ENCODE data around the gene TFEB.
A peak's percentile ranks its signal among the peaks of the same experiment; 100 is the strongest.

TFEB gene

DNA sequence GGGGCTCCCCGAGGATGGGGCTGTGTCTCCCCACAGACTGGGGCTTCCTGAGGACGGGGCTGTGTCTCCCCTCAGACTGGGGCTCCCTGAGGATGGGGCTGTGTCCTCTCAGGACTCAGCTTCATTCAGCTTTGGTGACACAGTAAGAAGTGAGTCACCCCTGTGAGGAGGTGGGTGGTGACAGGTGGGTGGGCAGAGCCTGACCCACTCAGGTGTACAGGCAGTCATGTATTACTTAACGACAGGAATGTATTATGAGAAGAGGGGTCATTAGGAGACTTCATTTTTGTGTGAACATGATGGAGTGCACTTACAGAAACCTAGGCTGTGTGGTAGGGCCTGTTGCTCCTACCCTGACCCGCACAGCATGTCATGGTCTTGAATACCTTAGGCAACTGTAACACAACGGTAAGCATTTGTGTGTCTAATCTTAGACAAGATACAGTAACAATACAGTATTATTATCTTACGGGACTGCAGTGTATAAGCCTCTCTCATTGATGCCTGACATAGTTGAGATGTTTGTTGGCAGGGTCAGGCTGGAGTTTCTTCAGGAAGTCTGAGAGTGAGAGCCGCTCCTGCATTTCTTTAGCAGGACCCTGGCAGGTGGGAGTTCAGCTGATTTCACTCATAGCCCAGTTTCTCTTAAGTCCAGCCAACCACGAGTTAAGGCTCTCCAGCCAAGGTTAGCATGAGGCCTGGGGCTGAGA lies 22.7 kb upstream of the TFEB start:
- peak overlapping the region; percentile 25 to 31 (median 25) for H3K27ac Mint-ChIP-seq
- no peak overlapping the region for H3K4me3 Mint-ChIP-seq
- H3K9me3 Mint-ChIP-seq, result no peaks in the 10 kb centered on the region
- peaks cover 12% of the 10 kb centered on the region for H3K4me1 Mint-ChIP-seq
- TF ChIP-seq, protein P1, sequence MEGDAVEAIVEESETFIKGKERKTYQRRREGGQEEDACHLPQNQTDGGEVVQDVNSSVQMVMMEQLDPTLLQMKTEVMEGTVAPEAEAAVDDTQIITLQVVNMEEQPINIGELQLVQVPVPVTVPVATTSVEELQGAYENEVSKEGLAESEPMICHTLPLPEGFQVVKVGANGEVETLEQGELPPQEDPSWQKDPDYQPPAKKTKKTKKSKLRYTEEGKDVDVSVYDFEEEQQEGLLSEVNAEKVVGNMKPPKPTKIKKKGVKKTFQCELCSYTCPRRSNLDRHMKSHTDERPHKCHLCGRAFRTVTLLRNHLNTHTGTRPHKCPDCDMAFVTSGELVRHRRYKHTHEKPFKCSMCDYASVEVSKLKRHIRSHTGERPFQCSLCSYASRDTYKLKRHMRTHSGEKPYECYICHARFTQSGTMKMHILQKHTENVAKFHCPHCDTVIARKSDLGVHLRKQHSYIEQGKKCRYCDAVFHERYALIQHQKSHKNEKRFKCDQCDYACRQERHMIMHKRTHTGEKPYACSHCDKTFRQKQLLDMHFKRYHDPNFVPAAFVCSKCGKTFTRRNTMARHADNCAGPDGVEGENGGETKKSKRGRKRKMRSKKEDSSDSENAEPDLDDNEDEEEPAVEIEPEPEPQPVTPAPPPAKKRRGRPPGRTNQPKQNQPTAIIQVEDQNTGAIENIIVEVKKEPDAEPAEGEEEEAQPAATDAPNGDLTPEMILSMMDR (IDR thresholded peaks at IDR 0.05; ENCODE audit: unreplicated experiment in 3 of 3), result no peak
- H3K36me3 Mint-ChIP-seq (ENCODE audit: low read depth), result no peaks in the 10 kb centered on the region
- peaks cover 10% of the 10 kb centered on the region for H3K27me3 Mint-ChIP-seq (ENCODE audit: low read depth)

DNA sequence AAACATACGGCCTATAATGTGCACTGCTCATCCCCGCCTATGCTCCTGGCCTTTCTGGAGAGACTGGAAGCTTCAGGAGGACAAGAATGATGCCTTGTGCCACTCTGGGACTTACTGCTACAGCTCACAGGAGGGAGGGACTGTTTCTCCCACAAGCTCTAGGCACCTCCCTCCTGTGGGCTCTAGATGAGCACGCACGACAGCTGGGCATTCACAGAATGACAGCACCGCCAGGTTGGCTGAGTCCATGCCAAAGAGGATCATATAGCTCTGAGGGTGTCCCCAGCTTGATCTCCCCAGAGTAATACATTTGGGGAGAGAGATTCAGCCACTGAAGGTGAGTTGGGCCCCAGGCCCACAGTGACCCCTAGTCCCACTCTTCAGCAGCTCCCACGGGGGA lies 21.9 kb upstream of the TFEB start:
- H3K36me3 Mint-ChIP-seq (ENCODE audit: low read depth), result no peaks in the 10 kb centered on the region
- peaks cover 12% of the 10 kb centered on the region for H3K4me1 Mint-ChIP-seq
- H3K27me3 Mint-ChIP-seq (ENCODE audit: low read depth), result peaks cover 10% of the 10 kb centered on the region
- H3K27ac Mint-ChIP-seq, result no peak overlapping the region
- H3K4me3 Mint-ChIP-seq, result no peak overlapping the region
- TF ChIP-seq, protein P1 (IDR thresholded peaks at IDR 0.05; ENCODE audit: unreplicated experiment in 3 of 3), result no peak
- H3K9me3 Mint-ChIP-seq, result no peaks in the 10 kb centered on the region

DNA sequence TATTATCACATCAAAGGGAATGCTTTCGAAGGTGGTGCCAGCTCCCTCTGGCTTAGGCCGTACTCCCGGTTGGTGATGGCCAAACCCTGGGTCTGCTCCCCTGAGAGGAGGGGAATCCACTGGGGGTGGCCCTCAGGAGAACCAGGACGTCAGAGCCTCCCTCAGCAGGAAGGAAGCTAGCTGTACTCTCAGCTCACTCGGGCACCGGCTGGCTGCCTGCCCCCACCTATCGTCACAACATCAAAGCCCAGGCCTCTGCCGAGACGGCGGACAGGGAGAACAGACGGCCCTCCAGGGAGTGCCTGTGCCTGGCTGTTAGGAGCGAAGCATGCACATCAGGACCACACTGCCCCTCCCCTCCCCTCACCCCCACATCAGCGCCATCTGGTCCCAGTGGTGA lies 20.9 kb upstream of the TFEB start:
- TF ChIP-seq, protein P1 (IDR thresholded peaks at IDR 0.05; ENCODE audit: unreplicated experiment in 3 of 3), result no peak

DNA sequence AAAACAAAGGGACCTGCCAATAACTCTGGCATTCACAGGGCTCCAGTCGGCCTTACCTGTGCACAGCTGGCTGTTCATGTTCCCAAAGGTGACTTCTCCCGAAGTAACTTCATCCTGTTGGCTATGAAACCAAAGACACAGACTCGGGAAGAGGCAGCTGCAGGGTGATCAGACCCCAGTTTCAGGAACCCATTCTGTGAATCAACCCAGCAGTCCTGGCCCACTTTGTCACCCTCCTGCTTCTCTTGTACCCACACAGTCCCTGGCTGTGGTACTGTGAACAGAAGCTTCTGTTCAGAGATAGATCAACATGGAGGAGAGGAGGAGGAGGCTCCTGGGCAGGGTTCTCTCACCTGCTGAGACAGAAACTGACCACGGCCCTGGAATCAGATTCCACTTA lies 20.5 kb upstream of the TFEB start:
- TF ChIP-seq, protein P1 (IDR thresholded peaks at IDR 0.05; ENCODE audit: unreplicated experiment in 3 of 3), result no peak
- Mint-ChIP-seq H3K4me3 (no peak overlapping the region), H3K4me1 (peaks cover 12% of the 10 kb centered on the region)

More for the DNA sequence above, 20.9 kb upstream of the TFEB start:
- Mint-ChIP-seq H3K36me3 (ENCODE audit: low read depth) (no peaks in the 10 kb centered on the region), H3K4me1 (peaks cover 12% of the 10 kb centered on the region), H3K9me3 (no peaks in the 10 kb centered on the region), H3K27ac (no peak overlapping the region), H3K27me3 (ENCODE audit: low read depth) (peaks cover 12% of the 10 kb centered on the region), H3K4me3 (no peak overlapping the region)

DNA sequence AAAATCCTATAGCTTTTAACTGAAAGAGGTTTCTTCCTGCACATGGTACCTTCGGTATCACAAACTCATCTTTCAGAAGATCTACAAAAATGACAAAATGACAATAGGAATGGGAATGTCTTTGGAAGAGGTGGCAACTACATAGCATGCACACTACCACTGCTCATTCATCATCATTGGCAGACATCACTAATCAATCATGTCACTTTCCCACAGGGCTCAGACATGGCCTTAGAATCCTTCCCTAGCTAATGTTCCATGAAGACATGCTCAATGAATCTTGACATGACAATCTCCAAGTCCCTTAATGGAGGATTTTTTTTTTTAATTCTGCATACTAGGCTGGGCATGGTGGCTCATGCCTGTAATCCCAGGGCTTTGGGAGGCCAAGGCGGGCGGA lies 15.0 kb upstream of the TFEB start:
- Mint-ChIP-seq H3K9me3 (no peaks in the 10 kb centered on the region), H3K36me3 (ENCODE audit: low read depth) (no peaks in the 10 kb centered on the region), H3K27me3 (ENCODE audit: low read depth) (peaks cover 6% of the 10 kb centered on the region), H3K4me1 (no peaks in the 10 kb centered on the region), H3K4me3 (no peak overlapping the region), H3K27ac (no peak overlapping the region)
- TF ChIP-seq, protein P1 (IDR thresholded peaks at IDR 0.05; ENCODE audit: unreplicated experiment in 3 of 3), result no peak

More for the DNA sequence above, 20.5 kb upstream of the TFEB start:
- Mint-ChIP-seq H3K27ac (no peak overlapping the region), H3K36me3 (ENCODE audit: low read depth) (no peaks in the 10 kb centered on the region), H3K27me3 (ENCODE audit: low read depth) (peaks cover 12% of the 10 kb centered on the region), H3K9me3 (no peaks in the 10 kb centered on the region)

DNA sequence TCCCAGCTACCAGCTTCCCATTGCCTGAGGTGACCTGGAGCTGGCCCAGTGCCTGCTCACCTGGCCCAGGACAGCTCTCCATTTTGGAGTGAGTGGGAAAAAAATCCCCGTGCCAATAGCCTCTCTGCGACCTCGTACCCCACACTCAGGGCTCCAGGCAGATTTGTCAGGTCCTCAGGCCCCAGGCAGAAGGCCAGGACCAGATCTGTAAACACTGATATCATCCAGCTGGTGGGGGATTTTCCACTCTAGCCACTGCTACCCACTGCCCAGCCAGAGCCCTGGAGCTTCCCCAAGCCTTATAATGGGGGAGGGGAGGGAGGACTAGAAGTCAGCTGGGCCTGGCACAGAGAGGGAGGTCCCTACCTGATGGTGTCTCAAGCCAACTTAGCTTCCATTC lies 13.1 kb upstream of the TFEB start:
- no peaks in the 10 kb centered on the region for H3K4me1 Mint-ChIP-seq
- H3K27me3 Mint-ChIP-seq (ENCODE audit: low read depth), result peaks cover 3% of the 10 kb centered on the region
- TF ChIP-seq, protein P1 (IDR thresholded peaks at IDR 0.05; ENCODE audit: unreplicated experiment in 3 of 3), result no peak
- H3K4me3 Mint-ChIP-seq, result no peak overlapping the region
- no peaks in the 10 kb centered on the region for H3K9me3 Mint-ChIP-seq
- no peaks in the 10 kb centered on the region for H3K36me3 Mint-ChIP-seq (ENCODE audit: low read depth)
- no peak overlapping the region for H3K27ac Mint-ChIP-seq
